HCT116 (cell line): Measurements from ENCODE around the gene UQCRQ.

ENCODE experiments used
- FOSL1 ChIP-seq: IDR thresholded peaks from 2 replicates; pipeline ENCODE4 v1.6.1; 2012; ENCODE audit warnings: low read depth
- JUND ChIP-seq: IDR thresholded peaks from 2 replicates; pipeline ENCODE4 v1.6.1; 2012
- POLR2A ChIP-seq: IDR thresholded peaks from 2 replicates; pipeline ENCODE4 v1.7.0; 2011; ENCODE audit warnings: borderline replicate concordance; ENCODE audit not compliant: insufficient read depth, insufficient read length; ENCODE audit errors: extremely low read depth
- YY1 ChIP-seq: IDR thresholded peaks from 2 replicates; pipeline ENCODE4 v1.6.1; 2011; ENCODE audit warnings: low read length, low read depth, moderate library complexity, mild to moderate bottlenecking; ENCODE audit not compliant: insufficient replicate concordance; ENCODE audit errors: extremely low read depth
- TF ChIP-seq, protein P1 (sequence below): IDR thresholded peaks from 2 replicates; pipeline ENCODE4 v1.6.1; 2012; ENCODE audit warnings: low read depth
- TF ChIP-seq, protein P2 (sequence below), 3 experiments: fragments of 200-600 bp in 1 of 3; sonication (generic) in 1 of 3; IDR thresholded peaks in 2 of 3; conservative IDR thresholded peaks in 1 of 3; 2 replicates each; pipeline ENCODE4 v1.5.1; 2012 to 2017; ENCODE audit warnings: low read depth in 2 of 3, low read length in 2 of 3, antibody characterized with exemption in 1 of 3, borderline replicate concordance in 1 of 3, control low read depth in 1 of 3, mild to moderate bottlenecking in 1 of 3, mixed read lengths in 1 of 3, mixed run types in 1 of 3, moderate library complexity in 1 of 3; ENCODE audit not compliant: insufficient read depth in 1 of 3
- TF ChIP-seq, protein P3 (sequence below): IDR thresholded peaks from 2 replicates; pipeline ENCODE4 v1.6.1; 2011; ENCODE audit warnings: mild to moderate bottlenecking, low read length, moderate library complexity; ENCODE audit not compliant: insufficient replicate concordance; ENCODE audit errors: extremely low read depth

DNA sequence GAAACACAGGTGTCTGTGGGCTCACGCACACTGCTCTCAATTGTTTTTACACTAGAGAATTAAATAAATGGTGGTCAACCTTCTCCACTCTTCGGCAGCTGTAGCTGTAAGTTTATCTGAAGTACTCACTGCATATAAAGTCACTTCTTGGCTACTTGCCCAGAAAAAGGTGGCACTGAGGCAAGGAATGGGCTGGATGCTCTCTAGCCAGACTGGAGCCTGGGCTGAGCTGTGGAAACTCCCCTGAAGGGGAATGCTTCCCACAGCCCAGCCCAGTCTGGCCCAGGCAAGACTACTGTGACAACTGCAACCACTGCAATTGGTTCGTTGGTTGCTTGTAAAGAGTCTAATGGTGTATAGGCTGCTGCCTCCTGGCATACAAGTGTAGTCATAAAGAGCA, 11.5 kb downstream of the UQCRQ start:
- TF ChIP-seq, protein P1, sequence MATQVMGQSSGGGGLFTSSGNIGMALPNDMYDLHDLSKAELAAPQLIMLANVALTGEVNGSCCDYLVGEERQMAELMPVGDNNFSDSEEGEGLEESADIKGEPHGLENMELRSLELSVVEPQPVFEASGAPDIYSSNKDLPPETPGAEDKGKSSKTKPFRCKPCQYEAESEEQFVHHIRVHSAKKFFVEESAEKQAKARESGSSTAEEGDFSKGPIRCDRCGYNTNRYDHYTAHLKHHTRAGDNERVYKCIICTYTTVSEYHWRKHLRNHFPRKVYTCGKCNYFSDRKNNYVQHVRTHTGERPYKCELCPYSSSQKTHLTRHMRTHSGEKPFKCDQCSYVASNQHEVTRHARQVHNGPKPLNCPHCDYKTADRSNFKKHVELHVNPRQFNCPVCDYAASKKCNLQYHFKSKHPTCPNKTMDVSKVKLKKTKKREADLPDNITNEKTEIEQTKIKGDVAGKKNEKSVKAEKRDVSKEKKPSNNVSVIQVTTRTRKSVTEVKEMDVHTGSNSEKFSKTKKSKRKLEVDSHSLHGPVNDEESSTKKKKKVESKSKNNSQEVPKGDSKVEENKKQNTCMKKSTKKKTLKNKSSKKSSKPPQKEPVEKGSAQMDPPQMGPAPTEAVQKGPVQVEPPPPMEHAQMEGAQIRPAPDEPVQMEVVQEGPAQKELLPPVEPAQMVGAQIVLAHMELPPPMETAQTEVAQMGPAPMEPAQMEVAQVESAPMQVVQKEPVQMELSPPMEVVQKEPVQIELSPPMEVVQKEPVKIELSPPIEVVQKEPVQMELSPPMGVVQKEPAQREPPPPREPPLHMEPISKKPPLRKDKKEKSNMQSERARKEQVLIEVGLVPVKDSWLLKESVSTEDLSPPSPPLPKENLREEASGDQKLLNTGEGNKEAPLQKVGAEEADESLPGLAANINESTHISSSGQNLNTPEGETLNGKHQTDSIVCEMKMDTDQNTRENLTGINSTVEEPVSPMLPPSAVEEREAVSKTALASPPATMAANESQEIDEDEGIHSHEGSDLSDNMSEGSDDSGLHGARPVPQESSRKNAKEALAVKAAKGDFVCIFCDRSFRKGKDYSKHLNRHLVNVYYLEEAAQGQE = no peak
- TF ChIP-seq FOSL1 = no peak
- TF ChIP-seq, protein P2, sequence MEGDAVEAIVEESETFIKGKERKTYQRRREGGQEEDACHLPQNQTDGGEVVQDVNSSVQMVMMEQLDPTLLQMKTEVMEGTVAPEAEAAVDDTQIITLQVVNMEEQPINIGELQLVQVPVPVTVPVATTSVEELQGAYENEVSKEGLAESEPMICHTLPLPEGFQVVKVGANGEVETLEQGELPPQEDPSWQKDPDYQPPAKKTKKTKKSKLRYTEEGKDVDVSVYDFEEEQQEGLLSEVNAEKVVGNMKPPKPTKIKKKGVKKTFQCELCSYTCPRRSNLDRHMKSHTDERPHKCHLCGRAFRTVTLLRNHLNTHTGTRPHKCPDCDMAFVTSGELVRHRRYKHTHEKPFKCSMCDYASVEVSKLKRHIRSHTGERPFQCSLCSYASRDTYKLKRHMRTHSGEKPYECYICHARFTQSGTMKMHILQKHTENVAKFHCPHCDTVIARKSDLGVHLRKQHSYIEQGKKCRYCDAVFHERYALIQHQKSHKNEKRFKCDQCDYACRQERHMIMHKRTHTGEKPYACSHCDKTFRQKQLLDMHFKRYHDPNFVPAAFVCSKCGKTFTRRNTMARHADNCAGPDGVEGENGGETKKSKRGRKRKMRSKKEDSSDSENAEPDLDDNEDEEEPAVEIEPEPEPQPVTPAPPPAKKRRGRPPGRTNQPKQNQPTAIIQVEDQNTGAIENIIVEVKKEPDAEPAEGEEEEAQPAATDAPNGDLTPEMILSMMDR (IDR thresholded peaks at IDR 0.05 in 2 of 3, conservative IDR thresholded peaks at IDR 0.05 in 1 of 3; ENCODE audit: borderline replicate concordance in 1 of 3, insufficient read depth in 1 of 3, low read depth in 2 of 3, low read length in 2 of 3) = no peak
- TF ChIP-seq JUND = no peak
- TF ChIP-seq POLR2A = no peak
- TF ChIP-seq, protein P3, sequence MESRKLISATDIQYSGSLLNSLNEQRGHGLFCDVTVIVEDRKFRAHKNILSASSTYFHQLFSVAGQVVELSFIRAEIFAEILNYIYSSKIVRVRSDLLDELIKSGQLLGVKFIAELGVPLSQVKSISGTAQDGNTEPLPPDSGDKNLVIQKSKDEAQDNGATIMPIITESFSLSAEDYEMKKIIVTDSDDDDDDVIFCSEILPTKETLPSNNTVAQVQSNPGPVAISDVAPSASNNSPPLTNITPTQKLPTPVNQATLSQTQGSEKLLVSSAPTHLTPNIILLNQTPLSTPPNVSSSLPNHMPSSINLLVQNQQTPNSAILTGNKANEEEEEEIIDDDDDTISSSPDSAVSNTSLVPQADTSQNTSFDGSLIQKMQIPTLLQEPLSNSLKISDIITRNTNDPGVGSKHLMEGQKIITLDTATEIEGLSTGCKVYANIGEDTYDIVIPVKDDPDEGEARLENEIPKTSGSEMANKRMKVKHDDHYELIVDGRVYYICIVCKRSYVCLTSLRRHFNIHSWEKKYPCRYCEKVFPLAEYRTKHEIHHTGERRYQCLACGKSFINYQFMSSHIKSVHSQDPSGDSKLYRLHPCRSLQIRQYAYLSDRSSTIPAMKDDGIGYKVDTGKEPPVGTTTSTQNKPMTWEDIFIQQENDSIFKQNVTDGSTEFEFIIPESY = no peak
- TF ChIP-seq YY1 = no peak
